GM19240 (cell line): ENCODE results near the gene WASL.

Experiments
- DNase-seq: peaks from one replicate; pipeline ENCODE4 v3.0.0; 2011; ENCODE audit warnings: low spot score; ENCODE audit not compliant: insufficient read length

The WASL gene

DNA sequence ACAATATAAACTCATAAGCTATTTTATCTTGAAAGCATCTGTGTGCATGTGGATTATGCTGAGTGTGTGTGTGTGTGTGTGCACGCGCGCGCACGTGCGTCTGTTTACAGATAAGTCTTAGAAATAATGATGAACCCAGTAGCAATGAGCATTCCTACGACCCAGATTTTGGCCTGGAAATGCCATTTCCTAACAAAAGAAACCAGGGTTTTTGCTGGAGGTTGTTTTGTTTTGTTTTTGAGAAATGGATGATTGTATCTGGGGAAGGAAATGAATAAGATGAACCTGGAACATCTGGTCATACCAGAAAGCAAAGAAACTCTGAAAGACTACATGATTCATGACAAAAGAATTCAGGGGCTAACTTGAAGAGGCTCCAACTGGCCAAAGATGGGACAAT, 115.2 kb downstream of the WASL start:
- no peak for DNase-seq

GRCh38 chr7:123632808-123633207, 116.0 kb downstream of the WASL start:
- no peak for DNase-seq
